Measurements from ENCODE around the gene TEDC2. TPM values are rescaled to one million over a fixed set of nuclear protein-coding genes. Genes with fewer than 3 reads are reported as not detected.

TEDC2 gene
- total and polyA plus RNA-seq, 2 donors, result 1.8 to 11.0 TPM

- H3K4me3 ChIP-seq (ENCODE audit: low read length in 2 of 2), result no peak overlapping the region
- H3K9me3 ChIP-seq (ENCODE audit: control insufficient read depth in 2 of 2, insufficient read depth in 1 of 2, low read length in 1 of 2), result no peaks in the 10 kb centered on the region
- H3K36me3 ChIP-seq (ENCODE audit: control insufficient read depth in 2 of 2, insufficient read depth in 2 of 2, low read length in 1 of 2), result peaks cover 3 to 13% of the 10 kb centered on the region in 2 donors
- DNase-seq (ENCODE audit: low read depth in 6 of 9, low spot score in 9 of 9), result no peak
- no peak overlapping the region for H3K27ac ChIP-seq (ENCODE audit: low read depth in 1 of 2, low read length in 1 of 2)
- WGBS, result 97% methylated on average over 5 of the region's 5 CpGs
- H3K27me3 ChIP-seq (ENCODE audit: control insufficient read depth in 2 of 2, insufficient read depth in 1 of 2, low read length in 1 of 2), result no peaks in the 10 kb centered on the region
- H3K4me1 ChIP-seq (ENCODE audit: control insufficient read depth in 2 of 2, insufficient read depth in 2 of 2, low read length in 2 of 2), result no peaks in the 10 kb centered on the region
Observed at GRCh38 chr16:2495041-2495440, 35.1 kb downstream of the TEDC2 start.

DNA sequence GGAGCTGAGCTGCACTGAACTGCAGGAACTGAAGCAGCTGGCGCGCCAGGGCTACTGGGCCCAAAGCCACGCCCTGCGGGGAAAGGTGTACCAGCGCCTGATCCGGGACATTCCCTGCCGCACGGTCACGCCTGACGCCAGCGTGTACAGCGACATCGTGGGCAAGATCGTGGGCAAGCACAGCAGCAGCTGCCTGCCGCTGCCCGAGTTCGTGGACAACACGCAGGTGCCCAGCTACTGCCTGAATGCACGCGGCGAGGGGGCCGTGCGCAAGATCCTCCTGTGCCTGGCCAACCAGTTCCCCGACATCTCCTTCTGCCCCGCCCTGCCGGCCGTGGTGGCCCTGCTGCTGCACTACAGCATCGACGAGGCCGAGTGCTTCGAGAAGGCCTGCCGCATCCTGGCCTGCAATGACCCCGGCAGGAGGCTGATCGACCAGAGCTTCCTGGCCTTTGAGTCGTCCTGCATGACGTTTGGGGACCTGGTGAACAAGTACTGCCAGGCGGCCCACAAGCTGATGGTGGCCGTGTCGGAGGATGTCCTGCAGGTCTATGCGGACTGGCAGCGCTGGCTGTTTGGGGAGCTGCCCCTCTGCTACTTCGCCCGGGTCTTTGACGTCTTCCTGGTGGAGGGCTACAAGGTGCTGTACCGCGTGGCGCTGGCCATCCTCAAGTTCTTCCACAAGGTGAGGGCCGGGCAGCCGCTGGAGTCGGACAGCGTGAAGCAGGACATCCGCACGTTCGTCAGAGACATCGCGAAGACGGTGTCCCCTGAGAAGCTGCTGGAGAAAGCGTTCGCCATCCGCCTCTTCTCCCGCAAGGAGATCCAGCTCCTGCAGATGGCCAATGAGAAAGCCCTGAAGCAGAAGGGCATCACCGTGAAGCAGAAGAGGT, 36.6 kb downstream of the TEDC2 start:
- 98% methylated on average over 62 of the region's 62 CpGs for WGBS

GRCh38 chr16:2497116-2497630, 37.3 kb downstream of the TEDC2 start:
- Histone ChIP-seq H3K27me3 (ENCODE audit: control insufficient read depth in 2 of 2, insufficient read depth in 1 of 2, low read length in 1 of 2) (no peaks in the 10 kb centered on the region), H3K9me3 (ENCODE audit: control insufficient read depth in 2 of 2, insufficient read depth in 1 of 2, low read length in 1 of 2) (no peaks in the 10 kb centered on the region), H3K27ac (ENCODE audit: low read depth in 1 of 2, low read length in 1 of 2) (no peak overlapping the region), H3K4me3 (ENCODE audit: low read length in 2 of 2) (no peak overlapping the region), H3K36me3 (ENCODE audit: control insufficient read depth in 2 of 2, insufficient read depth in 2 of 2, low read length in 1 of 2) (peaks cover 3 to 13% of the 10 kb centered on the region in 2 donors), H3K4me1 (ENCODE audit: control insufficient read depth in 2 of 2, insufficient read depth in 2 of 2, low read length in 2 of 2) (peaks cover 0 to 13% of the 10 kb centered on the region in 2 donors)
- WGBS, result 95% methylated on average over 21 of the region's 21 CpGs
- DNase-seq (ENCODE audit: low read depth in 6 of 9, low spot score in 9 of 9), result no peak

More for the DNA sequence above, 36.6 kb downstream of the TEDC2 start:
- Histone ChIP-seq H3K4me3 (ENCODE audit: low read length in 2 of 2) (no peak overlapping the region), H3K4me1 (ENCODE audit: control insufficient read depth in 2 of 2, insufficient read depth in 2 of 2, low read length in 2 of 2) (peaks cover 0 to 6% of the 10 kb centered on the region in 2 donors), H3K27ac (ENCODE audit: low read depth in 1 of 2, low read length in 1 of 2) (no peak overlapping the region), H3K36me3 (ENCODE audit: control insufficient read depth in 2 of 2, insufficient read depth in 2 of 2, low read length in 1 of 2) (peaks cover 3 to 13% of the 10 kb centered on the region in 2 donors), H3K27me3 (ENCODE audit: control insufficient read depth in 2 of 2, insufficient read depth in 1 of 2, low read length in 1 of 2) (no peaks in the 10 kb centered on the region), H3K9me3 (ENCODE audit: control insufficient read depth in 2 of 2, insufficient read depth in 1 of 2, low read length in 1 of 2) (no peaks in the 10 kb centered on the region)
- no peak for DNase-seq (ENCODE audit: low read depth in 6 of 9, low spot score in 9 of 9)

GRCh38 chr16:2497695-2498484, 38.0 kb downstream of the TEDC2 start:
- Histone ChIP-seq H3K36me3 (ENCODE audit: control insufficient read depth in 2 of 2, insufficient read depth in 2 of 2, low read length in 1 of 2) (peaks cover 3 to 13% of the 10 kb centered on the region in 2 donors), H3K27me3 (ENCODE audit: control insufficient read depth in 2 of 2, insufficient read depth in 1 of 2, low read length in 1 of 2) (no peaks in the 10 kb centered on the region), H3K4me1 (ENCODE audit: control insufficient read depth in 2 of 2, insufficient read depth in 2 of 2, low read length in 2 of 2) (peaks cover 0 to 20% of the 10 kb centered on the region in 2 donors), H3K4me3 (ENCODE audit: low read length in 2 of 2) (no peak overlapping the region), H3K27ac (ENCODE audit: low read depth in 1 of 2, low read length in 1 of 2) (no peak overlapping the region), H3K9me3 (ENCODE audit: control insufficient read depth in 2 of 2, insufficient read depth in 1 of 2, low read length in 1 of 2) (no peaks in the 10 kb centered on the region)
- no peak for DNase-seq (ENCODE audit: low read depth in 6 of 9, low spot score in 9 of 9)
- 94% methylated on average over 26 of the region's 26 CpGs for WGBS

- H3K4me1 ChIP-seq (ENCODE audit: control insufficient read depth in 2 of 2, insufficient read depth in 2 of 2, low read length in 2 of 2), result peaks cover 0 to 21% of the 10 kb centered on the region in 2 donors
- no peaks in the 10 kb centered on the region for H3K9me3 ChIP-seq (ENCODE audit: control insufficient read depth in 2 of 2, insufficient read depth in 1 of 2, low read length in 1 of 2)
- H3K4me3 ChIP-seq (ENCODE audit: low read length in 2 of 2), result no peak overlapping the region
- WGBS, result 95% methylated on average over 15 of the region's 15 CpGs
- no peak overlapping the region for H3K27ac ChIP-seq (ENCODE audit: low read depth in 1 of 2, low read length in 1 of 2)
- no peaks in the 10 kb centered on the region for H3K27me3 ChIP-seq (ENCODE audit: control insufficient read depth in 2 of 2, insufficient read depth in 1 of 2, low read length in 1 of 2)
- H3K36me3 ChIP-seq (ENCODE audit: control insufficient read depth in 2 of 2, insufficient read depth in 2 of 2, low read length in 1 of 2), result peaks cover 3 to 13% of the 10 kb centered on the region in 2 donors
- DNase-seq (ENCODE audit: low read depth in 6 of 9, low spot score in 9 of 9), result no peak
Observed at GRCh38 chr16:2498531-2499253, 38.8 kb downstream of the TEDC2 start.

DNA sequence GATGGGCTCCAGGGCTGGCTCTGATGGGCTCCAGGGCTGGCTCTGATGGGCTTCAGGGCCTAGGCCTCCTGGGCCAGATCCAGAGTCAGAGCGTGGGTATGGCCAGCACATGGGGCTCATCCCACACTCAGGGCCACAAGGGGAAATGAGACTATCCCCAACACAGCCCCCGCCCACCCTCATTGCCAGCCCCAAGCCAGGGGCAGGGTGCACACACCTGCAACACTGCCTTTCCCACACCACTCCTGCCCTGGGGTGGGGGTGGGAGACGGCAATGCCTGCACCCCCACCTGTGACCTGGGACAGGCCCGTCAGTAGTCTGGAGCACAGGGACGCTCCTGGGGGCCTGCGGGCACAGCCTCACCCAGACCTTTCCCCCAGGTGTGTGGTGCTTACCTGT, 39.5 kb downstream of the TEDC2 start:
- H3K9me3 ChIP-seq (ENCODE audit: control insufficient read depth in 2 of 2, insufficient read depth in 1 of 2, low read length in 1 of 2), result no peaks in the 10 kb centered on the region
- H3K36me3 ChIP-seq (ENCODE audit: control insufficient read depth in 2 of 2, insufficient read depth in 2 of 2, low read length in 1 of 2), result peaks cover 3 to 13% of the 10 kb centered on the region in 2 donors
- no peaks in the 10 kb centered on the region for H3K27me3 ChIP-seq (ENCODE audit: control insufficient read depth in 2 of 2, insufficient read depth in 1 of 2, low read length in 1 of 2)
- no peak overlapping the region for H3K27ac ChIP-seq (ENCODE audit: low read depth in 1 of 2, low read length in 1 of 2)
- no peak for DNase-seq (ENCODE audit: low read depth in 6 of 9, low spot score in 9 of 9)
- 97% methylated on average over 6 of the region's 6 CpGs for WGBS
- H3K4me1 ChIP-seq (ENCODE audit: control insufficient read depth in 2 of 2, insufficient read depth in 2 of 2, low read length in 2 of 2), result peaks cover 0 to 21% of the 10 kb centered on the region in 2 donors
- no peak overlapping the region for H3K4me3 ChIP-seq (ENCODE audit: low read length in 2 of 2)

- Histone ChIP-seq H3K4me1 (ENCODE audit: control insufficient read depth in 2 of 2, insufficient read depth in 2 of 2, low read length in 2 of 2) (peaks cover 0 to 21% of the 10 kb centered on the region in 2 donors), H3K36me3 (ENCODE audit: control insufficient read depth in 2 of 2, insufficient read depth in 2 of 2, low read length in 1 of 2) (peaks cover 3 to 13% of the 10 kb centered on the region in 2 donors)
- 97% methylated on average over 29 of the region's 29 CpGs for WGBS
Observed at GRCh38 chr16:2499890-2500429, 40.1 kb downstream of the TEDC2 start.

DNA sequence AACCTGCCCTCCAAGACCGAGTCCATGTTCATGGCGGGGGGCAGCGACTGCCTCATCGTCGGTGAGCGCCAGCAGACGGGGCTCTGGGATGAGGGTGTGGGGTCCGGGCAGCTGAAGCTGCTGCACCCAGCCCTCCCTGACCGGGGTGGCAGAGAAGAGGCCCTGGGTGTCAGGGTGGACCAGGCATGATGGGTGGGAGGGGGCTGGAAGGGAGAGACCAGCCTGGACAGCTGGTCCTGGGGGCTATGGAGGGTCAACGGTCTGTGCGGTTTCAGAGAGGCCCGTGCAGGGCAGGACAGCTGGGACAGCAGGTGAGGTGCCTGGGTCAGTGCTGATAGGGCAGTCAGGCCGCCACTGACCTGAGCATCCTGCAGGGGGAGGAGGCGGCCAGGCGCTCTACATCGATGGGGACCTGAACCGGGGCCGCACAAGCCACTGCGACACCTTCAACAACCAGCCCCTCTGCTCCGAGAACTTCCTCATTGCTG, 40.6 kb downstream of the TEDC2 start:
- Histone ChIP-seq H3K4me3 (ENCODE audit: low read length in 2 of 2) (no peak overlapping the region), H3K4me1 (ENCODE audit: control insufficient read depth in 2 of 2, insufficient read depth in 2 of 2, low read length in 2 of 2) (peaks cover 0 to 21% of the 10 kb centered on the region in 2 donors), H3K27me3 (ENCODE audit: control insufficient read depth in 2 of 2, insufficient read depth in 1 of 2, low read length in 1 of 2) (no peaks in the 10 kb centered on the region), H3K36me3 (ENCODE audit: control insufficient read depth in 2 of 2, insufficient read depth in 2 of 2, low read length in 1 of 2) (peaks cover 3 to 13% of the 10 kb centered on the region in 2 donors), H3K9me3 (ENCODE audit: control insufficient read depth in 2 of 2, insufficient read depth in 1 of 2, low read length in 1 of 2) (no peaks in the 10 kb centered on the region), H3K27ac (ENCODE audit: low read depth in 1 of 2, low read length in 1 of 2) (no peak overlapping the region)
- DNase-seq (ENCODE audit: low read depth in 6 of 9, low spot score in 9 of 9), result no peak
- 96% methylated on average over 20 of the region's 20 CpGs for WGBS

More at GRCh38 chr16:2499890-2500429, 40.1 kb downstream of the TEDC2 start:
- Histone ChIP-seq H3K27me3 (ENCODE audit: control insufficient read depth in 2 of 2, insufficient read depth in 1 of 2, low read length in 1 of 2) (no peaks in the 10 kb centered on the region), H3K4me3 (ENCODE audit: low read length in 2 of 2) (no peak overlapping the region), H3K27ac (ENCODE audit: low read depth in 1 of 2, low read length in 1 of 2) (no peak overlapping the region), H3K9me3 (ENCODE audit: control insufficient read depth in 2 of 2, insufficient read depth in 1 of 2, low read length in 1 of 2) (no peaks in the 10 kb centered on the region)
- DNase-seq (ENCODE audit: low read depth in 6 of 9, low spot score in 9 of 9), result no peak
